ENCODE results near the gene EEF2KMT. TPM values are rescaled to one million over a fixed set of nuclear protein-coding genes. Genes with fewer than 3 reads are reported as not detected.
"Not testable (repeated sequence)": the region's sequence is repeated elsewhere in the genome, so short reads cannot be mapped to it uniquely, and the experiment has no call there.

EEF2KMT gene
- total RNA-seq, 1 experiment from 2014 or later = 13.9 TPM

- TF ChIP-seq CTCF (IDR thresholded peaks at IDR 0.05; ENCODE audit: insufficient read depth in 1 of 2, low read depth in 1 of 2, low read length in 1 of 2, severe bottlenecking in 1 of 2, unreplicated experiment in 1 of 2) = no peak
- Mint-ChIP-seq H3K4me3 (ENCODE audit: unreplicated experiment) (no peak overlapping the region), H3K9me3 (ENCODE audit: unreplicated experiment) (no peaks in the 10 kb centered on the region), H3K27ac (ENCODE audit: unreplicated experiment) (no peak overlapping the region), H3K27me3 (ENCODE audit: insufficient read depth, unreplicated experiment) (no peaks in the 10 kb centered on the region), H3K4me1 (ENCODE audit: low read depth, unreplicated experiment) (no peaks in the 10 kb centered on the region), H3K36me3 (ENCODE audit: insufficient read depth, unreplicated experiment) (peaks cover 34% of the 10 kb centered on the region)
- ChIA-PET CTCF (no interaction called here), POLR2A (no interaction called here)
- Histone ChIP-seq H3K9me3 (no peaks in the 10 kb centered on the region), H3K27me3 (replicated peaks; ENCODE audit: control insufficient read depth, insufficient read depth, low read length) (no peaks in the 10 kb centered on the region), H3K36me3 (ENCODE audit: control insufficient read depth, insufficient read depth, low read length) (peaks cover 3% of the 10 kb centered on the region; the same call in 1 of the 2 replicates), H3K4me1 (no peaks in the 10 kb centered on the region), H3K4me3 (ENCODE audit: low read depth, low read length) (no peak overlapping the region)
- no peak for DNase-seq
- intact Hi-C loops (cut with micrococcal nuclease; ENCODE audit: unreplicated experiment) = no loop called here
- BruUV-seq (replicated peaks) = no TSS peak
These were observed 20.3 kb downstream of the EEF2KMT start for GRCh38 chr16:5077304-5077703.

- BruUV-seq (replicated peaks) = no TSS peak
- no peaks in the 10 kb centered on the region for H3K4me1 Mint-ChIP-seq (ENCODE audit: low read depth, unreplicated experiment)
- CTCF ChIA-PET = interaction anchor here (1.1 kb wide), 1 partner anchor 9 kb away, joined by 3 read pairs; no protein-coding TSS in a partner anchor
- TF ChIP-seq CTCF (IDR thresholded peaks at IDR 0.05; ENCODE audit: insufficient read depth in 1 of 2, low read depth in 1 of 2, low read length in 1 of 2, severe bottlenecking in 1 of 2, unreplicated experiment in 1 of 2) = no peak
- POLR2A ChIA-PET = no interaction called here
- Histone ChIP-seq H3K27me3 (replicated peaks; ENCODE audit: control insufficient read depth, insufficient read depth, low read length) (no peaks in the 10 kb centered on the region), H3K36me3 (ENCODE audit: control insufficient read depth, insufficient read depth, low read length) (peaks cover 3% of the 10 kb centered on the region; the same call in 1 of the 2 replicates), H3K4me1 (peaks cover 7% of the 10 kb centered on the region; the same call in 1 of the 2 replicates), H3K4me3 (ENCODE audit: low read depth, low read length) (no peak overlapping the region), H3K9me3 (peaks cover 3% of the 10 kb centered on the region; the same call in 1 of the 2 replicates)
- intact Hi-C loops (cut with micrococcal nuclease; ENCODE audit: unreplicated experiment) = no loop called here
- H3K27me3 Mint-ChIP-seq (ENCODE audit: insufficient read depth, unreplicated experiment) = no peaks in the 10 kb centered on the region
- H3K9me3 Mint-ChIP-seq (ENCODE audit: unreplicated experiment) = no peaks in the 10 kb centered on the region
- peaks cover 42% of the 10 kb centered on the region for H3K36me3 Mint-ChIP-seq (ENCODE audit: insufficient read depth, unreplicated experiment)
- no peak overlapping the region for H3K27ac Mint-ChIP-seq (ENCODE audit: unreplicated experiment)
- no peak overlapping the region for H3K4me3 Mint-ChIP-seq (ENCODE audit: unreplicated experiment)
- no peak for DNase-seq
These were observed 22.0 kb downstream of the EEF2KMT start for GRCh38 chr16:5075637-5076036.

GRCh38 chr16:5073771-5074170 is 23.8 kb downstream of the EEF2KMT start:
- H3K4me3 Mint-ChIP-seq (ENCODE audit: unreplicated experiment); H3K9me3 Mint-ChIP-seq (ENCODE audit: unreplicated experiment); H3K27ac Mint-ChIP-seq (ENCODE audit: unreplicated experiment); H3K27me3 Mint-ChIP-seq (ENCODE audit: insufficient read depth, unreplicated experiment); H3K27me3 ChIP-seq (replicated peaks; ENCODE audit: control insufficient read depth, insufficient read depth, low read length); H3K4me1 Mint-ChIP-seq (ENCODE audit: low read depth, unreplicated experiment); H3K9me3 ChIP-seq; H3K4me1 ChIP-seq; POLR2A ChIA-PET; H3K4me3 ChIP-seq (ENCODE audit: low read depth, low read length); H3K36me3 ChIP-seq (ENCODE audit: control insufficient read depth, insufficient read depth, low read length); BruUV-seq (replicated peaks); CTCF ChIA-PET; DNase-seq: not testable (repeated sequence)
- peaks cover 30% of the 10 kb centered on the region for H3K36me3 Mint-ChIP-seq (ENCODE audit: insufficient read depth, unreplicated experiment)
- intact Hi-C loops (cut with micrococcal nuclease; ENCODE audit: unreplicated experiment) = loop anchor here (5.0 kb wide), 1 partner anchor 36 kb away; no protein-coding TSS in a partner anchor

- H3K9me3 Mint-ChIP-seq (ENCODE audit: unreplicated experiment) = no peaks in the 10 kb centered on the region
- no peak overlapping the region for H3K27ac Mint-ChIP-seq (ENCODE audit: unreplicated experiment)
- H3K36me3 Mint-ChIP-seq (ENCODE audit: insufficient read depth, unreplicated experiment) = peaks cover 25% of the 10 kb centered on the region
- TF ChIP-seq CTCF (IDR thresholded peaks at IDR 0.05; ENCODE audit: insufficient read depth in 1 of 2, low read depth in 1 of 2, low read length in 1 of 2, severe bottlenecking in 1 of 2, unreplicated experiment in 1 of 2) = no peak
- no peak overlapping the region for H3K4me3 ChIP-seq (ENCODE audit: low read depth, low read length)
- H3K4me1 ChIP-seq = peaks cover 7% of the 10 kb centered on the region; the same call in 1 of the 2 replicates
- H3K27me3 Mint-ChIP-seq (ENCODE audit: insufficient read depth, unreplicated experiment) = no peaks in the 10 kb centered on the region
- CTCF ChIA-PET = no interaction called here
- H3K4me1 Mint-ChIP-seq (ENCODE audit: low read depth, unreplicated experiment) = no peaks in the 10 kb centered on the region
- peak overlapping the region; percentile 96 for H3K4me3 Mint-ChIP-seq (ENCODE audit: unreplicated experiment)
- no peaks in the 10 kb centered on the region for H3K27me3 ChIP-seq (replicated peaks; ENCODE audit: control insufficient read depth, insufficient read depth, low read length)
- BruUV-seq (replicated peaks) = no TSS peak
- intact Hi-C loops (cut with micrococcal nuclease; ENCODE audit: unreplicated experiment) = loop anchor here (5.0 kb wide), 1 partner anchor 36 kb away; no protein-coding TSS in a partner anchor
- POLR2A ChIA-PET = no interaction called here
- peaks cover 3% of the 10 kb centered on the region; the same call in 1 of the 2 replicates for H3K9me3 ChIP-seq
- peaks cover 3% of the 10 kb centered on the region; the same call in 1 of the 2 replicates for H3K36me3 ChIP-seq (ENCODE audit: control insufficient read depth, insufficient read depth, low read length)
- DNase-seq = no peak
These were observed 24.3 kb downstream of the EEF2KMT start for GRCh38 chr16:5073279-5073629.
